ENCODE results near the gene NSUN5. TPM values are rescaled to one million over a fixed set of nuclear protein-coding genes. Genes with fewer than 3 reads are reported as not detected.
"Not testable (repeated sequence)": the region's sequence is repeated elsewhere in the genome, so short reads cannot be mapped to it uniquely, and the experiment has no call there.

Gene NSUN5
- total RNA-seq, 2 donors from 2014 or later = 17.3 to 35.0 TPM

DNA sequence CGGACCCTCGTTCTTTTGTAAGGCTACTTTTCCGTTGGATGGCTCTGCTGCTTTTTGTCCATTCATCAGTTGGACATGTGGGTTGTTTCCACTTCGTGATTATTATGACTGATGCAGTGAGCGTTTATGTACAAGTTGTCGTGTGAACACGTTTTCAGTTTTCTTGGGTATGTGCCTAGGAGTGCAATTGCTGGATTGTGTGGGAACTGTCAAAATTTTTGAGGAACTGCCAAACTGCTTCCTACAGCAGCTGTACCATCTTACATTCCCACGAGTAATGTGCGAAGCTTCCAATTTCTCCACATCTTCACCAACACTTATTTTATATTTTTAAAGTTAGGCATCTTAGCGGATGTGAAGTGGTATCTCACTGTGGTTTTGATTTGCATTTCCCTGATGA is 29.7 kb upstream of the NSUN5 start:
- intact Hi-C loops (cut with DNase I) = no loop called here
- H3K9me3 ChIP-seq = no peaks in the 10 kb centered on the region
- no peak overlapping the region for H3K9ac ChIP-seq (ENCODE audit: low read depth in 2 of 2, low read length in 2 of 2)
- no peaks in the 10 kb centered on the region for H3K4me1 ChIP-seq
- TF ChIP-seq, protein P1, sequence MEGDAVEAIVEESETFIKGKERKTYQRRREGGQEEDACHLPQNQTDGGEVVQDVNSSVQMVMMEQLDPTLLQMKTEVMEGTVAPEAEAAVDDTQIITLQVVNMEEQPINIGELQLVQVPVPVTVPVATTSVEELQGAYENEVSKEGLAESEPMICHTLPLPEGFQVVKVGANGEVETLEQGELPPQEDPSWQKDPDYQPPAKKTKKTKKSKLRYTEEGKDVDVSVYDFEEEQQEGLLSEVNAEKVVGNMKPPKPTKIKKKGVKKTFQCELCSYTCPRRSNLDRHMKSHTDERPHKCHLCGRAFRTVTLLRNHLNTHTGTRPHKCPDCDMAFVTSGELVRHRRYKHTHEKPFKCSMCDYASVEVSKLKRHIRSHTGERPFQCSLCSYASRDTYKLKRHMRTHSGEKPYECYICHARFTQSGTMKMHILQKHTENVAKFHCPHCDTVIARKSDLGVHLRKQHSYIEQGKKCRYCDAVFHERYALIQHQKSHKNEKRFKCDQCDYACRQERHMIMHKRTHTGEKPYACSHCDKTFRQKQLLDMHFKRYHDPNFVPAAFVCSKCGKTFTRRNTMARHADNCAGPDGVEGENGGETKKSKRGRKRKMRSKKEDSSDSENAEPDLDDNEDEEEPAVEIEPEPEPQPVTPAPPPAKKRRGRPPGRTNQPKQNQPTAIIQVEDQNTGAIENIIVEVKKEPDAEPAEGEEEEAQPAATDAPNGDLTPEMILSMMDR (IDR thresholded peaks at IDR 0.05) = no peak
- no peak for DNase-seq
- H3K4me3 ChIP-seq = no peak overlapping the region
- no peaks in the 10 kb centered on the region for H3K27me3 ChIP-seq
- no peak overlapping the region for H3K27ac ChIP-seq
- no peaks in the 10 kb centered on the region for H3K36me3 ChIP-seq

DNA sequence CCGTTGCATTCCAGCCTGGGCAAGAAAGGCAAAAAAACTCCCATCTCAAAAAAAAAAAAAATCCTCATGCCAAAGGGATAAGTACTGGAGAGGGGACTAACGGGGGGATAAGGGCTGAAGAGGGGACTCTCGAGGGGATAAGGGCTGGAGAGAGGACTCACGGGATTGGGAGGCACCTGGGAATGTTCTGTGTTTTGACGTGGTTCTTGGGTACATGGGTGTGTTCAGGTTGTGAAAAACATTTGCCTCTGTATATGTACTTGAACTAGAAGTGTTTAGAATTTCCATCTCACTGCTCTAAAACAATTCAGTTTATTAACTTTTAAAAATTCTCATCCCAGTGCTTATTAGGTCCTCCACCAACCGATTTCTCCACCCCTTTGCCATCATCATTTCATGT is 23.8 kb upstream of the NSUN5 start:
- TF ChIP-seq, protein P1 (IDR thresholded peaks at IDR 0.05) = no peak
- Histone ChIP-seq H3K36me3 (no peaks in the 10 kb centered on the region), H3K9me3 (no peaks in the 10 kb centered on the region), H3K27me3 (no peaks in the 10 kb centered on the region), H3K27ac (no peak overlapping the region), H3K4me1 (no peaks in the 10 kb centered on the region), H3K9ac (ENCODE audit: low read depth in 2 of 2, low read length in 2 of 2) (no peak overlapping the region), H3K4me3 (no peak overlapping the region)
- no peak for DNase-seq
- intact Hi-C loops (cut with DNase I) = no loop called here

DNA sequence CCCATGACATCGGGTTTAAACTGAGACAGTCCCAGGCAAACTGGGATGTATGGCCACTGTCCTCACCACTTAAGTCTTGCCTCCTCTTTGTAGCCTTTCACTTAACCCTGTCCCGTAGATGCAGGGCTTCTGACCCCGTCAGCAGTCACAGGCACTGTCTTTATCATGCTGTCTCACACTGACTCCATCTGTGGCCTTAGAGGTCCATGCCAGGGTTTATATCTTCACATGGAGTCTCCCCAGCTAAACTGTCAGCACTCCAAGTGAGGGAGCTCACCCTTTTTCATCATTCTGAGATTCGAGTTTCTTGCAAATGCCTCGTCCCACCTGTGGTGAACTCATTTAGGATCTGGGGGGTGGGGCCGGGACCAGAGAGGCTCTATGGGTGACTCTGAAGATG is 22.1 kb upstream of the NSUN5 start:
- intact Hi-C loops (cut with DNase I) = no loop called here
- Histone ChIP-seq H3K36me3 (no peaks in the 10 kb centered on the region), H3K27me3 (no peaks in the 10 kb centered on the region), H3K27ac (no peak overlapping the region), H3K4me3 (no peak overlapping the region), H3K9me3 (no peaks in the 10 kb centered on the region), H3K4me1 (no peaks in the 10 kb centered on the region), H3K9ac (ENCODE audit: low read depth in 2 of 2, low read length in 2 of 2) (no peak overlapping the region)
- DNase-seq = no peak
- TF ChIP-seq, protein P1 (IDR thresholded peaks at IDR 0.05) = no peak

DNA sequence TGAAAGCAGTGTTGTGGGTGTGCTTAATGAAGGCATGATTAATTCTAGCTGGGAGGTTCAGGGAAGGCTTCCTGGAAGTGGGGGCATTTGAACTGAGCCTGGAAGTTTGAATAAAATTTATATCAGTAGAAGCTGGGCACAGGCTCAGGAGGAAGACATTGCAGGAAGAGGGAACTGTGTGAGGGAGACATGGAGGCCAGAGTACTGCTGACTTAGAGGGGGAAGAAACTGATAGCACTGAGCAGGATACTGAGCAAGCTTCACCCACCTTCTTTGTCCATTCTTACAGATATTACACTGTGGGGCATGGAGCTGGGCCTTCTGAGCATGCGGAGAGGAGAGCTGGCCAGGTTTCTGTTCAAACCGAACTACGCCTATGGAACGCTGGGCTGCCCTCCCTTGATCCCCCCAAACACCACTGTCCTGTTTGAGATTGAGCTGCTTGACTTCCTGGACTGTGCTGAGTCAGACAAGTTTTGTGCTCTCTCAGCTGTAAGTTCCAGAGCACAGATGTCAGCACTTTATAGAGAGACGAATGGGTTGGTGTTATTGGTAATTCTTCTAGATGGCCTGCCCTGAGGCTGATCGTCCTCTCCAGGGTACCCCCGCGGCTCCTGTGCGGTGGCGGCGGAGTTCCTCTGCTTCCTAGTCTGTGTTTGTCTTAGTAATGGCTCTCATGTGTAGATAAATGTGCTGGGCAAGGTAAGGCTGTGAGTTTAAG is 21.4 kb upstream of the NSUN5 start:
- TF ChIP-seq, protein P1 (IDR thresholded peaks at IDR 0.05) = no peak
- Histone ChIP-seq H3K27me3 (no peaks in the 10 kb centered on the region), H3K4me3 (no peak overlapping the region), H3K9ac (ENCODE audit: low read depth in 2 of 2, low read length in 2 of 2) (no peak overlapping the region), H3K9me3 (no peaks in the 10 kb centered on the region), H3K4me1 (no peaks in the 10 kb centered on the region), H3K36me3 (no peaks in the 10 kb centered on the region), H3K27ac (no peak overlapping the region)
- intact Hi-C loops (cut with DNase I) = no loop called here
- DNase-seq = no peak

DNA sequence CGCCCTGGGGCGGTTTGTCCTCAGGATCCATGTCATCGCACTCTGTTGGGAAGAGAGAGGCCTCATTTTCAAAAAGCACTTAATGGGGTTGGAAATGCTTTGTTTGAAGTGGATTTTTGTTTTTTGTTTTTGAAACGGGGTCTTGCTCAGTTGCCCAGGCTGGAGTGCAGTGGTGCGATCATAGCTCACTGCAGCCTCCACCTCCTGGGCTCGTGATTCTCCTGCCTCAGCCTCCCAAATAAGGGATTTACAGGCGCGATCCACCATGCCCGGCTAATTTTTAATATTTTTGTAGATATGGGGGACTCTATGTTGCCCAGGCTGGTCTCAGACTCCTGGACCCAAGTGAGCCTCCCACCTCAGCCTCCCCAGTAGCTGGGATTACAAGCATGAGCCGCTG is 20.1 kb upstream of the NSUN5 start:
- H3K36me3 ChIP-seq = no peaks in the 10 kb centered on the region
- H3K27ac ChIP-seq = no peak overlapping the region
- no peaks in the 10 kb centered on the region for H3K27me3 ChIP-seq
- no peak overlapping the region for H3K4me3 ChIP-seq
- intact Hi-C loops (cut with DNase I) = no loop called here
- H3K9me3 ChIP-seq = no peaks in the 10 kb centered on the region
- no peak overlapping the region for H3K9ac ChIP-seq (ENCODE audit: low read depth in 2 of 2, low read length in 2 of 2)
- TF ChIP-seq, protein P1 (IDR thresholded peaks at IDR 0.05) = no peak
- H3K4me1 ChIP-seq = no peaks in the 10 kb centered on the region
- DNase-seq = no peak

DNA sequence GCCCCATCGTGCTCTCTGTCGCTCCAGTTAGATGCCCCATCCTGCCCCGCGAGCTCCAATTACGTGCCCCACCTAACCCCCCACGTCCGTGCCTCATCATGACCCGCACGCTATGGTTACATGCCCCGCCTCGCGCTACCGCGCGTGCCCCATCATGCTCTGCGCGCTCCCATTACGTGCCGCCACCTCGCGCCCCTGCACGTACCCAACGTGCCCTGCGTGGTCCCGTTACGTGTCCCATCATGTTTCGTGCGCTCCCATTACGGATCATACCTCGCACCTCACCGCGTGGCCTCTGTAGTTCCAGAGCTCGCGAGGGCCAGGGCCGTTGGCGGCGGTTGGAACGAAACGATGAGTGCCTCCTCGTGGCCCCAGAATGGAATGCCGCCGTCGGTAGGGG is 19.3 kb upstream of the NSUN5 start, which contains the start of the genes FKBP6 and TRIM50:
Gene FKBP6, plus strand, starts transcription at position 240 of the 400 bp plus-strand sequence. CDS start 268 bp downstream, outside the sequence.
Gene TRIM50, minus strand, starts transcription at position 161 of the 400 bp plus-strand sequence. CDS start 3,295 bp downstream, outside the sequence.
- intact Hi-C loops (cut with DNase I); H3K27me3 ChIP-seq; H3K9me3 ChIP-seq; H3K36me3 ChIP-seq; DNase-seq; H3K4me3 ChIP-seq; H3K27ac ChIP-seq; H3K4me1 ChIP-seq; H3K9ac ChIP-seq (ENCODE audit: low read depth in 2 of 2, low read length in 2 of 2): not testable (repeated sequence)

DNA sequence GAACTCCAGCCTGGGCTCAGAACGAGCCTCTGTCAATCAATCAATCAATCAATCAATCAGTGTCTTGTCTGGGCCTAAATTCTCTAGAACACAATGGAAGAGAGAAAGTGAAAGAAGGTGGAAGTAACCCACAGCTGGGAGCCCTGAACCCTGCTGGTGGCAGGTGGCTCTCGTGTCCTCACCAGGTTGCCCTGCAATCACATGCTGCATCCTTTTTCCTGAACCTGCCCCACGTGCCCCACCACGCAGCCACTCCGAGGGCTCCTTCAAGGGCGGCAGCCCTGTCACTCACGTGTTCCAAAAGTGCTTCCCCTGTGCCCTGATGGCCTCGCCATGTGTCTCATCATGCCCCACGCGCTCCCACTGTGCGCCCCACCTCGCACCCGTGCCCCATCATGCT is 18.8 kb upstream of the NSUN5 start:
- DNase-seq; H3K9ac ChIP-seq (ENCODE audit: low read depth in 2 of 2, low read length in 2 of 2); H3K4me1 ChIP-seq; intact Hi-C loops (cut with DNase I); H3K27me3 ChIP-seq; H3K4me3 ChIP-seq; H3K36me3 ChIP-seq; H3K27ac ChIP-seq; H3K9me3 ChIP-seq: not testable (repeated sequence)

DNA sequence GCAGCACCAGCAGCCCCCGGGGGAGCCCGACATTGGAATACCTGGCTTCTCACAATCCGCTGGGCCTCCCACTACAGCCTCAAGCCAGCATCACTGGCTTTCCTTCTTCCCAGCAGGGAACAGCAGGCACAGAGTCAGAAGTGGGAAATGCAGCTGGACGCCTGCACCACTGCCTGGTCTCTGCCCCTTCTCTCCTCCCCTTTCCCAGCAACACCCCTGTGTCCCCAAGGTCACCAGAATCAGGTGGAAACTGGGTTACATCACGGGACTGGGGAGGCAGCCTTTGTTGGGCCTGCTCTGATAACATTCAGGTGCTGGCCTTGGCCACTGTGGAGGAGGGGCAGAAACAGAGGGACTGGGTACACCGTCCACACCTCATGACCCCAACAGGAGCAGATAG is 16.8 kb upstream of the NSUN5 start:
- H3K9ac ChIP-seq (ENCODE audit: low read depth in 2 of 2, low read length in 2 of 2); intact Hi-C loops (cut with DNase I); H3K27ac ChIP-seq; H3K4me1 ChIP-seq; H3K27me3 ChIP-seq; H3K4me3 ChIP-seq; H3K36me3 ChIP-seq; H3K9me3 ChIP-seq; DNase-seq: not testable (repeated sequence)
